Astrocyte (in vitro differentiated cells and primary cell): ENCODE results near the gene ALDH3A2. TPM values are rescaled to one million over a fixed set of nuclear protein-coding genes. Genes with fewer than 3 reads are reported as not detected.

Source experiments
- DNase-seq: peaks from one replicate; pipeline ENCODE4 v3.0.0-alpha.2; 2010; ENCODE audit warnings: low read depth
- FAIRE-seq: peaks from 2 replicates; lab custom pipeline; 2011; peaks lifted over from hg19 to GRCh38; lab: Jason Lieb, UNC
- H2AFZ ChIP-seq: 2 replicates; pipeline ENCODE4 v1.6.0; 2012; ENCODE audit warnings: low read depth, low read length, inconsistent platforms
- H3K27ac ChIP-seq: 2 replicates; pipeline ENCODE4 v1.5.1; 2011; ENCODE audit warnings: low read depth, low read length, inconsistent platforms
- H3K27me3 ChIP-seq: 2 replicates; pipeline ENCODE4 v1.6.0; 2011; ENCODE audit warnings: low read length, inconsistent platforms; ENCODE audit not compliant: insufficient read depth
- H3K36me3 ChIP-seq: 2 replicates; pipeline ENCODE4 v1.5.1; 2011; ENCODE audit warnings: low read length, inconsistent platforms; ENCODE audit not compliant: insufficient read depth
- H3K4me1 ChIP-seq: 2 replicates; pipeline ENCODE4 v1.5.1; 2011; ENCODE audit warnings: low read length, inconsistent platforms; ENCODE audit not compliant: insufficient read depth
- H3K4me2 ChIP-seq: 2 replicates; pipeline ENCODE4 v1.6.0; 2012; ENCODE audit warnings: low read length, inconsistent platforms
- H3K4me3 ChIP-seq: 2 replicates; pipeline ENCODE4 v1.5.1; 2011; ENCODE audit warnings: low read depth, mild to moderate bottlenecking, low read length, inconsistent platforms; ENCODE audit not compliant: insufficient read depth
- H3K79me2 ChIP-seq: 2 replicates; pipeline ENCODE4 v1.6.0; 2012; ENCODE audit warnings: mild to moderate bottlenecking, low read length, inconsistent platforms; ENCODE audit not compliant: insufficient read depth
- H3K9ac ChIP-seq: 2 replicates; pipeline ENCODE4 v1.6.0; 2012; ENCODE audit warnings: mild to moderate bottlenecking, low read length, inconsistent platforms
- H3K9me3 ChIP-seq: 2 replicates; pipeline ENCODE4 v1.5.1; 2012; ENCODE audit warnings: low read depth, mild to moderate bottlenecking, low read length, inconsistent platforms; ENCODE audit not compliant: insufficient read depth
- H4K20me1 ChIP-seq: 2 replicates; pipeline ENCODE4 v1.6.0; 2012; ENCODE audit warnings: low read length, inconsistent platforms; ENCODE audit not compliant: insufficient read depth
- H3K27ac Mint-ChIP-seq: one replicate; pipeline ENCODE4 v1.8.0; 2021; ENCODE audit warnings: mild to moderate bottlenecking, mixed read lengths; ENCODE audit not compliant: unreplicated experiment
- H3K27me3 Mint-ChIP-seq: one replicate; pipeline ENCODE4 v1.8.0; 2021; ENCODE audit warnings: low read depth, mixed read lengths; ENCODE audit not compliant: unreplicated experiment
- H3K36me3 Mint-ChIP-seq: one replicate; pipeline ENCODE4 v1.8.0; 2021; ENCODE audit warnings: low read depth, mixed read lengths; ENCODE audit not compliant: unreplicated experiment
- H3K4me1 Mint-ChIP-seq: one replicate; pipeline ENCODE4 v1.8.0; 2021; ENCODE audit warnings: low read depth, mixed read lengths; ENCODE audit not compliant: unreplicated experiment
- H3K4me3 Mint-ChIP-seq: one replicate; pipeline ENCODE4 v1.8.0; 2021; ENCODE audit warnings: mild to moderate bottlenecking, moderate library complexity, mixed read lengths; ENCODE audit not compliant: unreplicated experiment
- H3K9me3 Mint-ChIP-seq: one replicate; pipeline ENCODE4 v1.8.0; 2021; ENCODE audit warnings: mild to moderate bottlenecking, mixed read lengths; ENCODE audit not compliant: unreplicated experiment
- EZH2 ChIP-seq: IDR thresholded peaks from 2 replicates; pipeline ENCODE4 v1.6.1; 2012; ENCODE audit warnings: mild to moderate bottlenecking, low read length, inconsistent platforms; ENCODE audit not compliant: insufficient read depth
- total RNA-seq: library from RNA; stranded (reverse); gene quantifications from 2 replicates; pipeline ENCODE4 v1.2.1, GENCODE V29; 2021
- TF ChIP-seq, protein P1 (sequence below): IDR thresholded peaks from 2 replicates; pipeline ENCODE4 v1.5.1; 2011; ENCODE audit warnings: low read depth, mild to moderate bottlenecking, inconsistent platforms, low read length, moderate library complexity; ENCODE audit not compliant: insufficient read depth

The ALDH3A2 gene
- total RNA-seq, 1 donor from 2014 or later: 13.8 TPM

DNA sequence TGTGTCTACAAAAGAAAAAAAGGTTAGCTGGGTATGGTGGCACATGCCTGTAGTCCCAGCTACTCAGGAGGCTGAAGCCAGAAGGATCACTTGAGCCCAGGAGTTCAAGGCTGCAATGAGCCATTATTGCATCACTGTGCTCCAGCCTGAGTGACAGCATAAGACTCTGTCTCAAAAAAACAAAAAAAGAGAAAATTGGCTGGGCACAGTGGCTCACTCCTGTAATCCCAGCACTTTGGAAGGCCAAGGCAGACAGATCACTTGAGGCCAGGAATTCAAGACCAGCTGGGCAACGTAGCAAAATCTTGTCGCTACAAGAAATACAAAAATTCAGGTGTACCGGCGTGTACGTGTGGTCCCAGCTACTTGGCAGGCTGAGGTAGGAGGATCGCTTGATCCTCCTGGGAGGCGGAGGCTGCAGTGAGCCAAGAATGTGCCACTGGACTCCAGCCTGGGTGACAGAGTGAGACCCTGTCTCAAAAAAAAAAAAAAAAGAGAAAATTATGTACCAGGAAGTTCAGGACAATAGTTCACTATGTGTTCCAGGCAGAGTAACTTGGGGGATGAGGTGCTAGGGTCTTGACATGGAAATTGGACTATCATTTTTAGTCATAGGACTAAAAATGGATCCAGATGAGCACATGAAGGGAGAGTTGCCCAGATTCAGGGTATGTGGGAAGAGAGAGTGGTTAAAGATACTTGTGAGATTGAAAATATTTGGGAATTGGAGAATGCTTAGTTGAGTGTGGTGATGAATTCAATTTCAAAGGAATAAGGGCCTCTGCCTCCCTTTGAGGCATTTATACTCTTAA is 11.0 kb downstream of the ALDH3A2 start:
- Histone ChIP-seq H3K27me3 (no peaks in the 10 kb centered on the region), H3K9ac (no peak overlapping the region), H3K9me3 (peaks cover 3% of the 10 kb centered on the region), H3K4me3 (no peak overlapping the region), H3K4me1 (no peaks in the 10 kb centered on the region), H3K4me2 (no peak overlapping the region), H3K36me3 (no peaks in the 10 kb centered on the region), H4K20me1 (no peaks in the 10 kb centered on the region), H3K79me2 (no peaks in the 10 kb centered on the region), H2AFZ (no peak overlapping the region), H3K27ac (no peak overlapping the region)
- FAIRE-seq (no peak), DNase-seq (no peak)
- no peak overlapping the region for H3K27ac Mint-ChIP-seq
- TF ChIP-seq, protein P1, sequence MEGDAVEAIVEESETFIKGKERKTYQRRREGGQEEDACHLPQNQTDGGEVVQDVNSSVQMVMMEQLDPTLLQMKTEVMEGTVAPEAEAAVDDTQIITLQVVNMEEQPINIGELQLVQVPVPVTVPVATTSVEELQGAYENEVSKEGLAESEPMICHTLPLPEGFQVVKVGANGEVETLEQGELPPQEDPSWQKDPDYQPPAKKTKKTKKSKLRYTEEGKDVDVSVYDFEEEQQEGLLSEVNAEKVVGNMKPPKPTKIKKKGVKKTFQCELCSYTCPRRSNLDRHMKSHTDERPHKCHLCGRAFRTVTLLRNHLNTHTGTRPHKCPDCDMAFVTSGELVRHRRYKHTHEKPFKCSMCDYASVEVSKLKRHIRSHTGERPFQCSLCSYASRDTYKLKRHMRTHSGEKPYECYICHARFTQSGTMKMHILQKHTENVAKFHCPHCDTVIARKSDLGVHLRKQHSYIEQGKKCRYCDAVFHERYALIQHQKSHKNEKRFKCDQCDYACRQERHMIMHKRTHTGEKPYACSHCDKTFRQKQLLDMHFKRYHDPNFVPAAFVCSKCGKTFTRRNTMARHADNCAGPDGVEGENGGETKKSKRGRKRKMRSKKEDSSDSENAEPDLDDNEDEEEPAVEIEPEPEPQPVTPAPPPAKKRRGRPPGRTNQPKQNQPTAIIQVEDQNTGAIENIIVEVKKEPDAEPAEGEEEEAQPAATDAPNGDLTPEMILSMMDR: no peak
- TF ChIP-seq EZH2: no peak
- peaks cover 21% of the 10 kb centered on the region for H3K36me3 Mint-ChIP-seq
- H3K9me3 Mint-ChIP-seq: no peaks in the 10 kb centered on the region
- H3K27me3 Mint-ChIP-seq: no peaks in the 10 kb centered on the region
- no peak overlapping the region for H3K4me3 Mint-ChIP-seq
- no peaks in the 10 kb centered on the region for H3K4me1 Mint-ChIP-seq

GRCh38 chr17:19660219-19660870 is 11.8 kb downstream of the ALDH3A2 start:
- Histone ChIP-seq H3K4me1 (no peaks in the 10 kb centered on the region), H2AFZ (no peak overlapping the region), H3K9ac (no peak overlapping the region), H3K4me3 (no peak overlapping the region), H3K79me2 (no peaks in the 10 kb centered on the region), H3K27me3 (no peaks in the 10 kb centered on the region), H3K9me3 (no peaks in the 10 kb centered on the region), H3K27ac (no peak overlapping the region), H3K36me3 (no peaks in the 10 kb centered on the region), H4K20me1 (no peaks in the 10 kb centered on the region), H3K4me2 (no peak overlapping the region)
- Mint-ChIP-seq H3K4me1 (no peaks in the 10 kb centered on the region), H3K9me3 (no peaks in the 10 kb centered on the region), H3K27me3 (no peaks in the 10 kb centered on the region), H3K36me3 (peaks cover 15% of the 10 kb centered on the region), H3K27ac (no peak overlapping the region), H3K4me3 (no peak overlapping the region)
- DNase-seq (no peak), FAIRE-seq (no peak)
- TF ChIP-seq, protein P1: no peak
- no peak for TF ChIP-seq EZH2
